Measurements from ENCODE around the gene FSHR.

- no peak for TF ChIP-seq JUND (IDR thresholded peaks at IDR 0.05)
- TF ChIP-seq CTCF (IDR thresholded peaks at IDR 0.05; ENCODE audit: low read depth, low read length, missing input control), result no peak
- no peak for TF ChIP-seq TAF1 (conservative IDR thresholded peaks at IDR 0.05)
- TF ChIP-seq MAX (IDR thresholded peaks at IDR 0.05), result no peak
- no peak for TF ChIP-seq EGR1 (IDR thresholded peaks at IDR 0.05; ENCODE audit: low read depth in 2 of 2)
- TF ChIP-seq REST (IDR thresholded peaks at IDR 0.05), result no peak
- TF ChIP-seq YY1 (IDR thresholded peaks at IDR 0.05), result no peak
- no peak for TF ChIP-seq FOXA2 (IDR thresholded peaks at IDR 0.05)
- no peak for TF ChIP-seq FOXA1 (IDR thresholded peaks at IDR 0.05)
- no peak for TF ChIP-seq ATF3 (IDR thresholded peaks at IDR 0.05)
- TF ChIP-seq RXRA (IDR thresholded peaks at IDR 0.05), result no peak
Measured at GRCh38 chr2:48941456-48941855, 212.9 kb downstream of the FSHR start.
